A673 (cell line): Measurements from ENCODE around the gene ABCA7.

Experiments
- CTCF ChIP-seq: fragments of 300-800, 200-600 bp; sonication (generic); conservative IDR thresholded peaks from 2 replicates; pipeline ENCODE4 v1.5.1; 2017; ENCODE audit warnings: low read depth, mild to moderate bottlenecking, antibody characterized with exemption, low read length, moderate library complexity, mixed read lengths
- EZH2 ChIP-seq: fragments of 200-600 bp; sonication (generic); IDR thresholded peaks from 2 replicates; pipeline ENCODE4 v1.6.1; 2017; ENCODE audit warnings: borderline replicate concordance, low read depth, mild to moderate bottlenecking, mixed read lengths, antibody characterized with exemption, low read length; ENCODE audit not compliant: poor library complexity, severe bottlenecking

GRCh38 chr19:1064661-1065605, 25.0 kb downstream of the ABCA7 start:
- TF ChIP-seq CTCF: peak; percentile 78
- TF ChIP-seq EZH2: no peak
